IPS-15b (cell line): ENCODE measurements around the gene DDX21.
"Not testable (repeated sequence)": the region's sequence is repeated elsewhere in the genome, so short reads cannot be mapped to it uniquely, and the experiment has no call there.

Experiments used
- H3K27me3 ChIP-seq: one replicate; pipeline ENCODE4 v1.6.1; 2013; ENCODE audit warnings: low read length; ENCODE audit not compliant: control insufficient read depth, insufficient read depth
- H3K36me3 ChIP-seq: one replicate; pipeline ENCODE4 v1.6.1; 2013; ENCODE audit warnings: low read length; ENCODE audit not compliant: control insufficient read depth, insufficient read depth
- H3K4me1 ChIP-seq: one replicate; pipeline ENCODE4 v1.6.1; 2013; ENCODE audit warnings: mild to moderate bottlenecking, low read length; ENCODE audit not compliant: control insufficient read depth, insufficient read depth
- H3K4me3 ChIP-seq: one replicate; pipeline ENCODE4 v1.5.1; 2013; ENCODE audit warnings: low read depth, low read length
- H3K9ac ChIP-seq: one replicate; pipeline ENCODE4 v1.6.1; 2013; ENCODE audit warnings: low read depth, mild to moderate bottlenecking, low read length
- H3K9me3 ChIP-seq: one replicate; pipeline ENCODE4 v1.6.1; 2013; ENCODE audit warnings: mild to moderate bottlenecking, low read length; ENCODE audit not compliant: control insufficient read depth, insufficient read depth

DDX21 gene

DNA sequence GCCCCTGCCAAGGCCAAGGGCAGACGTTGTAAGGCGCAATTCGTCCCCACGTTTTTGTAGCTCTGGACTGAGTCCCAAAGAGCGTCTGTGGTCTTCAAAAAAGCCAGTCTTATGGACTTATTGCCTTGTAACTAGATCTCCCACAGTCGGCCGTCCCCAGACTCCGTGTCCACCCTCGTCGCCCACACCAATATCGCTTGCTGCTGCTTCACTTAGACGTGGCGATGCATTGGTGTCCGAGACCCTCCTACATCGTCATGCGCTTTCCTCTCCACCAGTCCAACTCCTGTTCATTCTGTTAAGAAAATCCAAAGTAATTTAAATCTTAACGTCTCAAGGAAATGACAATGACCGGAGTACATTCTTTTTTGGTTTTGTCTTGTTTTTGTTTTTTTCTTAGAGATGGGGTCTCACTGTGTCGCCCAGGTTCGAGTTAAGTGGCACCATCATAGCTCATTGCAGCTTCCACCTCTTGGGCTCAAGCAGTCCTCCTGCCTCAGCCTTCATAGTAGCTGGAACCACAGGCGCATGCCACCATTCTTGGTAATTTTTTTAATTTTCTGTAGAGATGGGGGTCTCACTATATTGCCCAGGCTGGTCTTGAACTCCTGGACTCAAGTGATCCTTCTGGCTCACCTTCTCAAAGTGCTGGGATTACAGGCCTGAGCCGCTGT lies 33.5 kb downstream of the DDX21 start:
- H3K9ac ChIP-seq: peak overlapping the region; percentile 91
- peak overlapping the region; percentile 94 for H3K4me3 ChIP-seq
- peaks cover 4% of the 10 kb centered on the region for H3K4me1 ChIP-seq
- no peaks in the 10 kb centered on the region for H3K27me3 ChIP-seq
- H3K9me3 ChIP-seq: no peaks in the 10 kb centered on the region
- H3K36me3 ChIP-seq: peaks cover 2% of the 10 kb centered on the region

DNA sequence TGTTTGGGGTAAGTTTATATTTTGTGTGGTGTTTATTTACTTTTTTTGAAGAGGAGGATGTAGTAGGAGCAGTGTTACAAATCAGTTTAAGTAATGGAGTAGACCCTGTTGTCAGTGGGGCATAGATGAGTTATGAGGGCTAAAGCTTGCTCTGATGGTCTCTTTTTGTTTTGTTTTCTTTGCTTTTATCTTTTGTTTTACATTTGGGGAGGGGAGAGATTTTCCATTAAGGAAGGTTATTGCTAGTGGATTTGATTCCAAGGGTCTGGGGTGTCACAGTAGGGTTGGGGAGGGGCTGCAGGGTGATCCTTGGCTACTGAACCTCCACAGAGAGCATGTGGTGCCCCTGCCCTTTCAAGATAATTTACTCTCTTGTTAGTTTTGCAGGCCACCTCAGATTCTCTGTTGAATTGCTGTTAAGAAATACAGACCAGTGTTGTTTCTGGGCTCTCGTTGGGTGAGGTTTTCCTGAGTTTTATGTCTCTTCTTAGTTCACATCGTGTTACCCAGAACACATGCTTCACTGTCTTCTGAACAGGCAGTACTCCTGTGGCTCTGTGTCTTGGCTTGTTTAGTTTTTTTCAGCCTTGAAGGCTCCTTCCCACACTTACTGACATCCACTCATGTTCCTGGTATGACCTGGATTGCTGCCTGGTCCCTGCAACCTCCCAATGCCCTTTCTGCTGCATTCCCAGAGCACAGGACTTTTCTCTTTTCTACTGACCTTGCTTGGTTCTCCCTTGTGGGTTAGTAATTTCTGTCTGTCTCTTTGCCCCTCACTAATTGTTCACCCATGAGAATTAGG lies 36.9 kb downstream of the DDX21 start:
- peaks cover 4% of the 10 kb centered on the region for H3K4me1 ChIP-seq
- no peak overlapping the region for H3K4me3 ChIP-seq
- H3K9me3 ChIP-seq: no peaks in the 10 kb centered on the region
- H3K36me3 ChIP-seq: peaks cover 2% of the 10 kb centered on the region
- H3K27me3 ChIP-seq: no peaks in the 10 kb centered on the region
- H3K9ac ChIP-seq: peak overlapping the region; percentile 37

DNA sequence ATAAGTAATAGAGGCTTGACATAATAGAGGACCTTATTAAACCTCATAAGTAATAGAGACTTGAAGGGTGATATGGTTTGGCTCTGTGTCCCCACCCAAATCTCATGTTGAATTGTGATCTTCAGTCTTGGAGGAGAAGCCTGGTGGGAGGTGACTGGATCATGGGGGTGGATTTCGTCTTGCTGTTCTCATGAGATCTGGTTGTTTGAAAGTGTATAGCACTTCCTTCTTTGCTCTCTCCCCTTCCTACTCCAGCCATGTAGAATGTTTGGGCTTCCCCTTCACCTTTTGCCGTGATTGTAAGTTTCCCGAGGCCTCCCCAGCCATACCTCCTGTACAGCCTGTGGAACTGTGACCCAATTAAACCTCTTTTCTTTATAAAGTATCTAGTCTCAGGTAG lies 41.2 kb downstream of the DDX21 start:
- peaks cover 2% of the 10 kb centered on the region for H3K36me3 ChIP-seq
- no peaks in the 10 kb centered on the region for H3K9me3 ChIP-seq
- no peaks in the 10 kb centered on the region for H3K27me3 ChIP-seq
- H3K4me1 ChIP-seq: no peaks in the 10 kb centered on the region
- H3K4me3 ChIP-seq: no peak overlapping the region
- no peak overlapping the region for H3K9ac ChIP-seq

DNA sequence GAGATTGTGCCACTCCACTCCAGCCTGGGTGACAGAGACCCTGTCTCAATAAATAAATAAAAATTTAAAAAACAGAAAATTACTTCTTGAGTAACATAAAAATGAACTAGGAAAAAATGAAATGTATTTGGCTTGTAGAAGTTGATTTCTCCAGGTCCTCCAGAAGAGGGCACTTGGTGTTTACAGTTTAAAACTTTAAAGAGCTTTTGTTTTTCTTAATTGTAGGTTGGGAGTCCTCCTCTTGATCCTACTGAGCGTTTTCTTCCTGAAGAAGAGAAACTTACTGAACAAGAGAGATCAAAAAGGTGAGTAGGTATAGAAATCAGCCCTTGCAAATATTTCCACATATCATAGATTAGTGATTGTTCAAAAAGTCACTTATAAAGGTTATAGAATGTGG lies 48.9 kb downstream of the DDX21 start:
- Histone ChIP-seq H3K9me3 (no peaks in the 10 kb centered on the region), H3K36me3 (no peaks in the 10 kb centered on the region), H3K27me3 (no peaks in the 10 kb centered on the region), H3K4me1 (no peaks in the 10 kb centered on the region), H3K9ac (no peak overlapping the region), H3K4me3 (no peak overlapping the region)

DNA sequence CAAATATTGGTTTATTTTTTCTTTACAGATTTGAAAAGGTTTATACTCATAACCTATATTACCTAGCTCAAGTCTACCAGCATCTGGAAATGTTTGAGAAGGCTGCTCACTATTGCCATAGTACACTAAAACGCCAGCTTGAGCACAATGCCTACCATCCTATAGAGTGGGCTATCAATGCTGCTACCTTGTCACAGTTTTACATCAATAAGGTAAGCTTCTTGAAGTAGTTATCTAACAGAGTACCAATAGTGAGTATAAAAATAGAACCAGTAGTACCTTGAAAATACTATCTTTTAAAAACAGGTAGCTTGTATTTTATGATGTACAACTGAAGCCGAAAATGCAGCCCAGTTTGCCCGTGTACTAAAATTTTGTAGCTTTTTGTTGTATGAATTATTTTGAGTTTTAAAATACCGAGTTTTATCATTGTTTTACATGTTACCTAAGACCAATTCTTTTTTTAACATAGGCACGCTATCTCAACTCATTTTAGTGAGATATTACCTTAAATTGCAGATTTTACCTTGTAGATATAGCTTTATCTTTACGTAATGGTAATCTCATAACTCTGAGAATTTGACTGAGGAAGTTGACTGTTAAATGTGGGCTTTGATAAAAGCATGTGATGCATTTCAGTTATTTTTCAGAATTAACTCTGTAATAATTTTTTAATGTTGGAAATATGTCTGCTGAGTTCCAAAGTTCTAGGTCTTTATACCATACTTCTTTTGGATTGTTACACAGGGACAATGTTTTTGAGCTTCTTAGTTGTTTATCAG lies 49.9 kb downstream of the DDX21 start:
- Histone ChIP-seq H3K9ac (no peak overlapping the region), H3K4me3 (no peak overlapping the region), H3K9me3 (no peaks in the 10 kb centered on the region), H3K27me3 (no peaks in the 10 kb centered on the region), H3K4me1 (no peaks in the 10 kb centered on the region), H3K36me3 (no peaks in the 10 kb centered on the region)

DNA sequence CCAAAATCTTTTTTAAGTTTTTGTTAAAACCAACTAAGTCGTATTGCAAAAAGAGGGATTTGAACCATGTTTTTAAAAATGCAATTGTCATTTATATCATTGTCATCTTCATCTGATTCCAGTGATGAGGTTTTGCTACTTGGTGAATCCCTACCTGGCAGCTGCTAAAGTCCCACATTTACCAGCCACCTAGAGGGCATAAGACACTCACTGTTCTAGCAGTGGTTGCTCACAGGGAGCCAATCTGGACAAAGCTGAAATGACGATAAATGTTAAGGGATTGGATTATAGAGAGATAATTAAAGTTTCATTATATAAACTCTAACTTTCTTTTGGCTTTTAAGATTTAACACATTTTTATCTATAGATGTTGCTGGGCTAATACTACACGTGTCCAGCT lies 51.3 kb downstream of the DDX21 start:
- H3K4me1 ChIP-seq: no peaks in the 10 kb centered on the region

DNA sequence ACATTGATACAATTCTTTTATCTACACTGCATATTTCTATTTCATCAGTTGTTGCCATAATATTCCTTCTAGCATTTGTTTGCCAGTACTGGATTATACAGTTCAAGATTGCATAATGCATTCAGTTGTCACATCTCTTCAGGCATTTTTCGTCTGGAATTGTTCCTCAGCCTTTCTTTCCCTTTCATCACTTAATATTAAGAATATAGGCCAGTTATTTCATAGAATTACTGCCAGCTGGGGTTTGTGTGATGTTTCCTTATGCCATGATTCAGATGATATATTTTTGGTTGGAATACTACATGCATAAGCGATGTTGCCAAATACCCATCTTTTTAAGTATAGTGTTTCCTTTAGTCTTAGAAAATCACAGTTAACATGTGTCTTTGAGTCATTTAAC lies 53.4 kb downstream of the DDX21 start:
- Histone ChIP-seq H3K27me3 (no peaks in the 10 kb centered on the region), H3K4me3 (no peak overlapping the region), H3K36me3 (no peaks in the 10 kb centered on the region), H3K4me1 (no peaks in the 10 kb centered on the region), H3K9me3 (no peaks in the 10 kb centered on the region), H3K9ac (no peak overlapping the region)

More for the DNA sequence above, 51.3 kb downstream of the DDX21 start:
- no peaks in the 10 kb centered on the region for H3K36me3 ChIP-seq
- H3K27me3 ChIP-seq: no peaks in the 10 kb centered on the region
- H3K4me3 ChIP-seq: no peak overlapping the region
- H3K9ac ChIP-seq: no peak overlapping the region
- H3K9me3 ChIP-seq: no peaks in the 10 kb centered on the region

DNA sequence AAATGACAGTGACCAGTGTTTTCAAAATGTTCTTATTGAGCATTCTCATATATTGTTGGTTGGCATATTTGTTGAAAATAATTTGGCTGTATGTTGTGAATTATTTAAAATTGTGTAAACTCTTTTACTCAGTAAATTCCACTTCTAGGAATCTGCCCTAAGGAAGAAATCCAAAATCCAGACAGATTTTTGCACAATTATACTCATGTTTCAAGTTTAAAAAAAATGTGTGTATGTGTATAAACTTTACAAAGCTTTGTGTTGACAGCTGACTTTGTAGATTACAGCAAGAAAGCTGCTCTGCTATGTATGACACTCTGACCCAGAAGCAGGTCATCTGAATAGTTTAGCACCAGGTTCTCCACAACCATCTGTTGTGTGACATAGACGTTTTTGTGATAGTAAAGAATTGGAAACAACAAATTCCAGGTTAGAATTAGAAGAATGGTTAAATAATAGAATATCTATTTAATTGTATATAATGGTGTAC lies 54.2 kb downstream of the DDX21 start:
- Histone ChIP-seq H3K4me3 (no peak overlapping the region), H3K9ac (no peak overlapping the region), H3K4me1 (no peaks in the 10 kb centered on the region), H3K36me3 (no peaks in the 10 kb centered on the region), H3K27me3 (no peaks in the 10 kb centered on the region), H3K9me3 (no peaks in the 10 kb centered on the region)

DNA sequence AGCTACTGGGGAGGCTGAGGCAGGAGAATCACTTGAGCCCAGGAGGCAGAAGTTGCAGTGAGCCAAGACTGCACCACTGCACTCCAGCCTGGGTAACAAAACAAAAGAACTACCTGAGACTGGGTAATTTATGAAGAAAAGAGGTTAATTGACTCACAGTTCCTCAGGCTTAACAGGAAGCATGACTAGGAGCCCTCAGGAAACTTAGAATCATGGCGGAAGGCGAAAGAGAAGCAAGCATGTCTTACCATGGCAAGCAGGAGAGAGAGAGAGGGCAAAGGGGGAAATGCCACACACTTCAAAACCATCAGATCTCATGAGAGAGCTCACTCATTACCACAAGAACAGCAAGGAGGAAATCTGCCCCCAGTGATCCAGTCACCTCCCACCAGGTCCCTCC lies 56.8 kb downstream of the DDX21 start:
- not testable (repeated sequence) for H3K4me1 ChIP-seq, H3K27me3 ChIP-seq, H3K9ac ChIP-seq, H3K4me3 ChIP-seq, H3K9me3 ChIP-seq, H3K36me3 ChIP-seq

DNA sequence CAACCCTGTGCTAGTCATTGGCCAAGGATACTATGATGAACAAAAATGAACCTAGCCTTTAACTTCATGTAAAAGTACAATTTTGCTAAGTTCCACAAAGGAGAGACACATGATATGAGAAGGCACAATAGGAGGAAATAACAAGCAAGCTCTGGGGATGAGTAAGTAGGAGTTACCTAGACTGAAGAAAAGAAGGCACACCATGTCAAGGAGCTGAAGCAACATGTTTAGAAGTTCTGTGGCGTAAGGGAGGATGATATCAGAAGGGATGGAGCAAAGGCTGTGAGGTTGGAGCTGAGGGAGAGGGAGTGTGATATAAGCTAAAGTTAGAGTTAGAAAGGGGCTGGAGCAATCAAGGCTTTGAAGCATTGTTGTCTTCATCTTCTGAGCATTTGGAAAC lies 58.2 kb downstream of the DDX21 start:
- Histone ChIP-seq H3K27me3 (no peaks in the 10 kb centered on the region), H3K4me1 (no peaks in the 10 kb centered on the region), H3K36me3 (no peaks in the 10 kb centered on the region), H3K9me3 (no peaks in the 10 kb centered on the region), H3K9ac (no peak overlapping the region), H3K4me3 (no peak overlapping the region)

DNA sequence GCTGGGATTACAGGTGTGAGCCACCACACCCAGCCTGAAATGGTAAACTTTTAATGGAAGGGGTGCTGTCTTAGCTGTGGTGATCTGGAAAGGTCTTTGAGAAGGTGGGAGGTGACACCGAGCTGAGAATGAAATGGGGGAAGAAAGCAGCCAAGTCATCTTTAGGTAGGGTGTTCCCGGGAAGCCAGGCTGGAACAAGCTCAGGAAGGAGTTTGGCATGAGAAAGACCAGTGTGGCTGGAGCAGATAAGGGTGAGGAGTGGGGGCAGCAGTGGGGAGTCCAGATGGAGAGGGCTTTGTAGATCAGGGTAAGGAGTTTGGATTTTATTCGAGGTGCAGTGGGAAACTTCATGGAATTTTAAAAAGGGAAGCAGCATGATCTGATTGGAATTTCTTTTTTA lies 62.6 kb downstream of the DDX21 start:
- H3K4me3 ChIP-seq: no peak overlapping the region
- H3K36me3 ChIP-seq: no peaks in the 10 kb centered on the region
- no peaks in the 10 kb centered on the region for H3K27me3 ChIP-seq
- H3K9ac ChIP-seq: no peak overlapping the region
- H3K4me1 ChIP-seq: no peaks in the 10 kb centered on the region
- no peaks in the 10 kb centered on the region for H3K9me3 ChIP-seq
